PFSK-1 (cell line): ENCODE measurements around the gene CENPX.

Source experiments
- POLR2AphosphoS5 ChIP-seq: IDR thresholded peaks from 2 replicates; pipeline ENCODE4 v1.6.1; 2012; ENCODE audit warnings: low read depth, mild to moderate bottlenecking, control low read depth, low read length, moderate library complexity
- SIN3A ChIP-seq: IDR thresholded peaks from 2 replicates; pipeline ENCODE4 v1.6.1; 2012; ENCODE audit warnings: mild to moderate bottlenecking, low read length, moderate library complexity, borderline replicate concordance; ENCODE audit not compliant: insufficient read depth
- TAF1 ChIP-seq: IDR thresholded peaks from 2 replicates; pipeline ENCODE4 v1.6.1; 2012; ENCODE audit warnings: low read length, control low read depth, borderline replicate concordance; ENCODE audit not compliant: insufficient read depth
- TF ChIP-seq, protein P1 (sequence below), 2 experiments: IDR thresholded peaks; 2 replicates each; pipeline versions ENCODE4 v1.6.1 to v1.8.0; 2011 to 2012; ENCODE audit warnings: low read depth in 2 of 2, low read length in 2 of 2, control low read depth in 1 of 2, inconsistent platforms in 1 of 2, mild to moderate bottlenecking in 1 of 2, moderate library complexity in 1 of 2; ENCODE audit not compliant: insufficient read depth in 1 of 2

- TF ChIP-seq SIN3A (no peak), POLR2AphosphoS5 (no peak), TAF1 (no peak)
- TF ChIP-seq, protein P1, sequence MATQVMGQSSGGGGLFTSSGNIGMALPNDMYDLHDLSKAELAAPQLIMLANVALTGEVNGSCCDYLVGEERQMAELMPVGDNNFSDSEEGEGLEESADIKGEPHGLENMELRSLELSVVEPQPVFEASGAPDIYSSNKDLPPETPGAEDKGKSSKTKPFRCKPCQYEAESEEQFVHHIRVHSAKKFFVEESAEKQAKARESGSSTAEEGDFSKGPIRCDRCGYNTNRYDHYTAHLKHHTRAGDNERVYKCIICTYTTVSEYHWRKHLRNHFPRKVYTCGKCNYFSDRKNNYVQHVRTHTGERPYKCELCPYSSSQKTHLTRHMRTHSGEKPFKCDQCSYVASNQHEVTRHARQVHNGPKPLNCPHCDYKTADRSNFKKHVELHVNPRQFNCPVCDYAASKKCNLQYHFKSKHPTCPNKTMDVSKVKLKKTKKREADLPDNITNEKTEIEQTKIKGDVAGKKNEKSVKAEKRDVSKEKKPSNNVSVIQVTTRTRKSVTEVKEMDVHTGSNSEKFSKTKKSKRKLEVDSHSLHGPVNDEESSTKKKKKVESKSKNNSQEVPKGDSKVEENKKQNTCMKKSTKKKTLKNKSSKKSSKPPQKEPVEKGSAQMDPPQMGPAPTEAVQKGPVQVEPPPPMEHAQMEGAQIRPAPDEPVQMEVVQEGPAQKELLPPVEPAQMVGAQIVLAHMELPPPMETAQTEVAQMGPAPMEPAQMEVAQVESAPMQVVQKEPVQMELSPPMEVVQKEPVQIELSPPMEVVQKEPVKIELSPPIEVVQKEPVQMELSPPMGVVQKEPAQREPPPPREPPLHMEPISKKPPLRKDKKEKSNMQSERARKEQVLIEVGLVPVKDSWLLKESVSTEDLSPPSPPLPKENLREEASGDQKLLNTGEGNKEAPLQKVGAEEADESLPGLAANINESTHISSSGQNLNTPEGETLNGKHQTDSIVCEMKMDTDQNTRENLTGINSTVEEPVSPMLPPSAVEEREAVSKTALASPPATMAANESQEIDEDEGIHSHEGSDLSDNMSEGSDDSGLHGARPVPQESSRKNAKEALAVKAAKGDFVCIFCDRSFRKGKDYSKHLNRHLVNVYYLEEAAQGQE (IDR thresholded peaks at IDR 0.05; ENCODE audit: insufficient read depth in 1 of 2, low read depth in 2 of 2, low read length in 2 of 2) = no peak
These were observed 6.7 kb upstream of the CENPX start for GRCh38 chr17:82029391-82029790.
